GM12891 (cell line): ENCODE results near the gene EVA1A.

Experiments
- DNase-seq: peaks from one replicate; pipeline ENCODE4 v3.0.0; 2011; ENCODE audit warnings: low spot score; ENCODE audit not compliant: insufficient read length
- FAIRE-seq: peaks from 2 replicates; lab custom pipeline; 2011; peaks lifted over from hg19 to GRCh38; lab: Jason Lieb, UNC
- PAX5 ChIP-seq: IDR thresholded peaks from 2 replicates; pipeline ENCODE4 v1.6.1; 2011; ENCODE audit warnings: low read length, moderate library complexity, mild to moderate bottlenecking; ENCODE audit not compliant: insufficient read depth, severe bottlenecking
- POLR2A ChIP-seq: IDR thresholded peaks from 2 replicates; pipeline ENCODE4 v1.6.1; 2011; ENCODE audit warnings: low read depth, low read length, control low read depth
- POLR2AphosphoS5 ChIP-seq: IDR thresholded peaks from 2 replicates; pipeline ENCODE4 v1.6.1; 2011; ENCODE audit warnings: low read depth, low read length, control low read depth
- POU2F2 ChIP-seq: IDR thresholded peaks from 2 replicates; pipeline ENCODE4 v1.6.1; 2011; ENCODE audit warnings: low read depth, mild to moderate bottlenecking, control low read depth, low read length, moderate library complexity
- SPI1 ChIP-seq: IDR thresholded peaks from 2 replicates; pipeline ENCODE4 v1.6.1; 2011; ENCODE audit warnings: low read depth, low read length, control low read depth
- TAF1 ChIP-seq: IDR thresholded peaks from 2 replicates; pipeline ENCODE4 v1.6.1; 2011; ENCODE audit warnings: low read depth, low read length, control low read depth

The EVA1A gene

GRCh38 chr2:75466708-75467311 lies 93.9 kb downstream of the EVA1A start:
- TF ChIP-seq SPI1: no peak
- TF ChIP-seq POU2F2: no peak
- TF ChIP-seq POLR2AphosphoS5: no peak
- no peak for TF ChIP-seq PAX5
- TF ChIP-seq TAF1: no peak
- TF ChIP-seq POLR2A: no peak
- DNase-seq: no peak
- FAIRE-seq: no peak

- FAIRE-seq: no peak
- TF ChIP-seq POLR2A: no peak
- TF ChIP-seq POU2F2: no peak
- no peak for TF ChIP-seq PAX5
- no peak for TF ChIP-seq POLR2AphosphoS5
- TF ChIP-seq TAF1: no peak
- TF ChIP-seq SPI1: no peak
- DNase-seq: no peak
Measured at GRCh38 chr2:75465317-75465984, 95.3 kb downstream of the EVA1A start.

GRCh38 chr2:75464348-75464946 lies 96.3 kb downstream of the EVA1A start:
- no peak for DNase-seq
- TF ChIP-seq SPI1: no peak
- no peak for TF ChIP-seq POU2F2
- TF ChIP-seq POLR2AphosphoS5: no peak
- TF ChIP-seq POLR2A: no peak
- no peak for TF ChIP-seq TAF1
- TF ChIP-seq PAX5: no peak
- FAIRE-seq: no peak

GRCh38 chr2:75462721-75463120 lies 98.0 kb downstream of the EVA1A start:
- DNase-seq (no peak), FAIRE-seq (no peak)
- TF ChIP-seq POLR2AphosphoS5 (no peak), SPI1 (no peak), TAF1 (no peak), PAX5 (no peak), POU2F2 (no peak)

GRCh38 chr2:75462206-75462605 lies 98.5 kb downstream of the EVA1A start:
- no peak for DNase-seq
- TF ChIP-seq POLR2A (no peak), PAX5 (no peak), TAF1 (no peak), POLR2AphosphoS5 (no peak), SPI1 (no peak), POU2F2 (no peak)
- FAIRE-seq: no peak

- TF ChIP-seq POLR2A: no peak
- no peak for FAIRE-seq
- DNase-seq: no peak
Measured at GRCh38 chr2:75460630-75461029, 100.1 kb downstream of the EVA1A start.

GRCh38 chr2:75459565-75460310 lies 101.0 kb downstream of the EVA1A start:
- DNase-seq (no peak), FAIRE-seq (no peak)
- TF ChIP-seq PAX5: no peak
- TF ChIP-seq SPI1: no peak
- TF ChIP-seq TAF1: no peak
- TF ChIP-seq POU2F2: no peak
- no peak for TF ChIP-seq POLR2A
- TF ChIP-seq POLR2AphosphoS5: no peak

- no peak for TF ChIP-seq PAX5
- DNase-seq: no peak
- FAIRE-seq: no peak
Measured at GRCh38 chr2:75458201-75458600, 102.5 kb downstream of the EVA1A start.

- TF ChIP-seq POU2F2: no peak
- TF ChIP-seq TAF1: no peak
- TF ChIP-seq SPI1: no peak
- TF ChIP-seq PAX5: no peak
- TF ChIP-seq POLR2AphosphoS5: no peak
- TF ChIP-seq POLR2A: no peak
- no peak for DNase-seq
- FAIRE-seq: no peak
Measured at GRCh38 chr2:75456825-75457224, 103.9 kb downstream of the EVA1A start.
